HG02642 (cell line): Measurements from ENCODE around the gene C16orf92.

Source experiments
- ATAC-seq: cut with Tn5 transposase; IDR thresholded peaks from one replicate; pipeline ENCODE4 v1.9.1; 2021; ENCODE audit warnings: mild to moderate bottlenecking; ENCODE audit not compliant: unreplicated experiment, poor library complexity

C16orf92 gene

DNA sequence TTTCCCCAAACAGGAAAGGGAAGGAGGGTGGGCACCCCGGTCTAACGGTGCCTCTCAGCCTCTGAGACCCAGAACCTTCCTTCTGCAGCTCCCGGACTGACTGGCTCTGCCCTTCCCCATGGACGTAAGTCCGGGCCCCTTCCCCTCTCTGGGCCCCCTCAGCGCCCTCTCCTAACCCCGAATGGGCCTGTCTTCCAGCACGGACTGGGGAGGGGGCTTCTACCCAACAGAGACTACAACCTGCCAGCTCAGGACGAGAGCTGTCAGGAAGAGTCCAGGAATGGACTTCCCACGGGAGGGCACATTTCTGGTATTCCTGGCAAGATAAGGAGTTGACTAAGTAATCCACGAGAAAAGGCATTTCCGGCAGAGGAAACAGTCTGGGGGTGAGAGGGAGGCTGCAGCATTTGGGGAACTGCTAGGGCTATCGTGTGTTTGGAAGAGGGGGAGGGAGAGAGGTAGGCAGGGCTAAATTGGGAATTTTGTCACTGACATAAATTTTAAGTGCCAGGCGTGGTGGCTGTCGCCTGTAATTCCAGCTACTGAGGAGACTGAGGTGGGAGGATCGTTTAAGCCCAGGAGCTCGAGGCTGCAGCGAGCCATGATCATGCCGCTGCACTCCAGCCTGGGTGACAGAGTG is 30.5 kb downstream of the C16orf92 start:
- peak; percentile 15 for ATAC-seq

GRCh38 chr16:30054451-30054850 is 31.5 kb downstream of the C16orf92 start:
- no peak for ATAC-seq

GRCh38 chr16:30054959-30055553 is 32.1 kb downstream of the C16orf92 start:
- no peak for ATAC-seq

DNA sequence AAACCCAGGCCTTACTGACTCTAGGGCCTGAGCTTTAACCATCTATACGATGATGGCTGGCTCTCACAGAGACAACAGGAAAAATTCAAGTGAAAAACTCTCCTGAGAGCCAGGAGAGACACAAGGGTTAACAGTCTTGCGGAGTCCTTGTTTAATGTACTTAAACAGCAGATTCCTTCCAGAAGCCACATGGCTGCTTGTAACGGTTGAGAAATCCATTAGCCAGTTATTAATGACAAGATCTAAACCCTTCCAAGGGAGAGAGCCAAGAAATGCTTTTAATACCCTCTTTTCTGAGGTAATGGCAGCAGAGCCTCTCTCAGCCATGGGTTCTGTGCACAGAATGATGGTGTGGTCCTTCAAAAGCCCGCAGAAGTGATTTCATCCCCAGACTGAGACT is 37.3 kb downstream of the C16orf92 start:
- ATAC-seq = no peak

DNA sequence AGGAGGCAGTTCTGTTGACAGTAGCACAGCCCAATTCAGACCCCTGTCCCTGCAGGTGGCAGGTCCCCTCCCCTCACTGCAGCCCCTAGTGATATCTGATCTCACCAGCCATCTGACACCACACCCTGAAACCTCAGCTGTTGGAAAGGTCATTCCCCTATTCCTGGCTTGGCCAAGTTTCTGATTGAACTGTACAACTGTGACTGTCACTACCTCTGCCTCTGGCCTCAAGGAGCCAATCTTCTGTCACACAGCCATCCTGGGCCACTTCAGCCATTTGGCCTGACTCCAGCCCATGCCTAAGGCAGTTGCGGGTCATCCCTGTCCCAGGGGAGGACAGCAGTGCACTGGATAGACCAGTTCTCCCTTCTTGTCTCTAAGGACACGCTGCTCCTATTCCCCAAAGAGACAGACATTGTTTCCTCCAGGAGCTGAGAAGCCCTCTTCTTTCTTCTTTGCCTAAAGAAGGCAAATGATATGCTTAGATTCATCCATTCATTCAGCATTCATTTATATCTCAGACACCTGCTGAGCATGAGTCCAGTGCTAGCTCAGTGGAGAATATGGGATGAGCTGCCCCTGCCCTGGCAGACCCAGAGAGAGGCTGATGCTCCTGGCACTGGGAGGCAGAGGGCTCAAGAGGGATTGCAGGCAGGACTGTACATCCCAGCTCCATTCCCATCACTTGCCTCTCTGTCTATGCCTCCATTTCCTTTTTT is 38.0 kb downstream of the C16orf92 start:
- ATAC-seq = no peak

DNA sequence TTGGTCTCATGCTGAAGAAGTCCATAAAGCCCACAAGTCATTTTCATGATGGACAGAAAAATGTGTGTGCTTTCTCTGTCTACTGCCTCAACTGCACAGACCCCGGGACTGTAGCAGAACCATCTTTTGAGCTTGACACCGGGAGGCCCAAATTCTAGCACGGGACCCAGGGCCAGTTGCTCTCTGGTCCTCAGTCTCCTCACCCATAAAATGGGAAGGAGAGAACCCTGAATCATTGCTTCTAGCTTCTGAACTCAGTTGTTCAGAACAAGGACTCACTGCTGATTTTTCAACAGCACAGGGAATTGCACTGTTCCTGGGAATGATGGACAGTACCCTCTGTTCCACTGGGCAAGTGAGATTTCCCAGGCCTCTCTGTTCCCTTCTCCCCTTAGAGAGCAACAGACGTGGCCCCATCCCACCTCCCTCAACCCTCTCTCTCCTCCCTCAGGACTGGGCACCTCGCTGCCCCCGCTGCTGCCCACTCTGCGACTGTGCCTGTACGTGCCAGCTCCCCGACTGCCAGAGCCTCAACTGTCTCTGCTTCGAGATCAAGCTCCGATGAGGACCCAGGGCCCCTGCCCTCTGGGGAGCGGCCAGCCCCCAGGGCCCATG is 40.4 kb downstream of the C16orf92 start:
- ATAC-seq = no peak

GRCh38 chr16:30063893-30064728 is 41.1 kb downstream of the C16orf92 start:
- ATAC-seq = peak; percentile 26

GRCh38 chr16:30064729-30065101 is 41.7 kb downstream of the C16orf92 start:
- no peak for ATAC-seq

- peak; percentile 83 for ATAC-seq
These were observed 42.3 kb downstream of the C16orf92 start, which contains the start of gene ALDOA for GRCh38 chr16:30065102-30065942. TSS of gene ALDOA (plus strand) at chr16:30065760. CDS start at chr16:30066898, 1,138 bp downstream.

- peak; percentile 6 for ATAC-seq
These were observed 43.2 kb downstream of the C16orf92 start for GRCh38 chr16:30065943-30066760.

DNA sequence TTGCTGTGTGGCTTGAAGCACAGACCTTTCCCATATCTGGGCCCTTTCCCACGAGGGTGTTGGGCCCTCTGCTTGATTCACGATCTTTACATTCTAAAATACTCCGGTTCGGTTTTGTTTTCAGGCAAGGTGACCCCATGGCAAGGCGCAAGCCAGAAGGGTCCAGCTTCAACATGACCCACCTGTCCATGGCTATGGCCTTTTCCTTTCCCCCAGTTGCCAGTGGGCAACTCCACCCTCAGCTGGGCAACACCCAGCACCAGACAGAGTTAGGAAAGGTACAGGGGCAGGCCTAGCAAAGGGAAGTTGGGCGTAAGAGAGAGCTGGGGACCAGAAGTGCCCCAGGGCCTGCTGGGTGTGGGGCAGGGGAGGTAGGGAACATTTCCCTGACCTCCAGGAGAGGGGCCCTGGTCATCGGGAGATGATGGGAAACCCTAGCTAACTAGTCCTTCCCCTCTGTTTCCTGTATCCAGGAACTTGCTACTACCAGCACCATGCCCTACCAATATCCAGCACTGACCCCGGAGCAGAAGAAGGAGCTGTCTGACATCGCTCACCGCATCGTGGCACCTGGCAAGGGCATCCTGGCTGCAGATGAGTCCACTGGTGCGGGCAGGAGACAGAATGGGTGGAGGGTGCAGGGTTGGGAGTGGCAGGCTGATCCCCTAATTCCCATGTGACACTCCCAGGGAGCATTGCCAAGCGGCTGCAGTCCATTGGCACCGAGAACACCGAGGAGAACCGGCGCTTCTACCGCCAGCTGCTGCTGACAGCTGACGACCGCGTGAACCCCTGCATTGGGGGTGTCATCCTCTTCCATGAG is 44.0 kb downstream of the C16orf92 start:
- ATAC-seq = no peak

- no peak for ATAC-seq
These were observed 44.6 kb downstream of the C16orf92 start for GRCh38 chr16:30067584-30067916.

DNA sequence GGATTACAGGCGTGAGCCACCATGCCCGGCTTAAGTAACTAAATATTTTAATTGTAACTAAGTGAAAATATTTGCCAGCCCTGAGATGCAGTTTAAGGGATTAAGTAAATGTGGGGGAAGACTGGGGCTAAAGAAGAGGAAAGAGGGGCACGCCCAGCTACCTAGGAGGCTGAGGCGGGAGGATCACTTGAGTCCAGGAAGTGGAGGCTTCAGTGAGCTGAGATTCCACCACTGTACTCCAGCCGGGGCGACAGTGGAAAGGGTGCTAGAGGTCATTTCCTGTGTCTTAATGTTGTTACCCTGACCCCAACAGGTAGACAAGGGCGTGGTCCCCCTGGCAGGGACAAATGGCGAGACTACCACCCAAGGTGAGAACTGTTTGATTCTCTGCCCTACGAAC is 45.3 kb downstream of the C16orf92 start:
- ATAC-seq = no peak

- no peak for ATAC-seq
These were observed 46.0 kb downstream of the C16orf92 start for GRCh38 chr16:30068750-30069610.

- no peak for ATAC-seq
These were observed 46.8 kb downstream of the C16orf92 start for GRCh38 chr16:30069611-30070462.

DNA sequence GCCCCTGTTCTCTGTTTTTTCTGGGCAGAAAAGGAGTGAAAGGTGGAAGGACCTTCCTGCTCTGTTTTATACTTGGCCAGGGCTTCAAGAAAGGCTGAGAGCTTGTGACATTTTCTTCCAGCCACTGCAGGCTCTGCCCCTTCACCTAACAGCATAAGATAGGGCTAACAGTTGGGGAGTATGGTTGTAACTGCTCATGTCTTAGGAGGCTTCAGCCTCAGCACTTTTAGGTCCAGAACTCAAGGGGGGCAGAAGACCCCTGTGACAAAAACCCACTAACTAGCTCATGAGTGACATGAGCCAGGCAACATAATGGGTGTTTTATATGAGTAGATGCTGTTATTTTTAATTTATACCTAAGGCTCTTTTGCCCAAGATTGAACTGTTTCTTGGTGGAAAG is 47.5 kb downstream of the C16orf92 start:
- ATAC-seq = no peak
